HepG2 (cell line): ENCODE results near the gene DDO. TPM values are rescaled to one million over a fixed set of nuclear protein-coding genes. Genes with fewer than 3 reads are reported as not detected.

Source experiments
- ATRX ChIP-seq: sonication (generic); formaldehyde crosslinking; IDR thresholded peaks from 2 replicates; pipeline ENCODE4 v1.4.0; 2020; ENCODE audit warnings: missing genetic modification reagents, borderline replicate concordance
- CBFB ChIP-seq: sonication (generic); formaldehyde crosslinking; IDR thresholded peaks from 2 replicates; pipeline ENCODE4 v1.4.0; 2020; ENCODE audit warnings: missing genetic modification reagents
- DNMT3B ChIP-seq: conservative IDR thresholded peaks from 2 replicates; pipeline ENCODE4 v1.6.1; 2016; ENCODE audit warnings: missing biosample characterization, control low read depth
- FOXP1 ChIP-seq, 2 experiments: fragments of 450-650 bp in 1 of 2; IDR thresholded peaks; 2 replicates each; pipeline ENCODE4 v1.6.1; 2017 to 2018; ENCODE audit warnings: antibody characterized with exemption in 1 of 2
- GZF1 ChIP-seq: sonication (generic); formaldehyde crosslinking; IDR thresholded peaks from 2 replicates; pipeline ENCODE4 v1.5.1; 2020; ENCODE audit warnings: mild to moderate bottlenecking, missing genetic modification reagents
- HNF4A ChIP-seq: sonication (generic); formaldehyde crosslinking; IDR thresholded peaks from 2 replicates; pipeline ENCODE4 v1.4.0; 2020; ENCODE audit warnings: missing genetic modification reagents
- KDM5B ChIP-seq: sonication (generic); formaldehyde crosslinking; IDR thresholded peaks from 2 replicates; pipeline ENCODE4 v1.4.0; 2020; ENCODE audit warnings: missing genetic modification reagents, mild to moderate bottlenecking, borderline replicate concordance
- MXD3 ChIP-seq: IDR thresholded peaks from 2 replicates; pipeline ENCODE4 v1.6.1; 2016; ENCODE audit warnings: mild to moderate bottlenecking, missing biosample characterization, missing genetic modification reagents
- NFKBIZ ChIP-seq: IDR thresholded peaks from 2 replicates; pipeline ENCODE4 v1.6.1; 2018; ENCODE audit warnings: missing genetic modification reagents, missing compliant biosample characterization
- RFX5 ChIP-seq: IDR thresholded peaks from 2 replicates; pipeline ENCODE4 v1.6.1; 2011; ENCODE audit warnings: low read depth, low read length, improper control_type of control experiment
- SP1 ChIP-seq, 2 experiments: fragments of 450-650 bp in 1 of 2; sonication (generic) in 1 of 2; formaldehyde crosslinking in 1 of 2; IDR thresholded peaks; 2 replicates each; pipeline versions ENCODE4 v1.4.0 to v1.6.1; 2016 to 2020; ENCODE audit warnings: missing genetic modification reagents in 1 of 2
- ZBED4 ChIP-seq: sonication (generic); formaldehyde crosslinking; IDR thresholded peaks from 2 replicates; pipeline ENCODE4 v1.4.0; 2020; ENCODE audit warnings: missing genetic modification reagents, borderline replicate concordance
- ZFAT ChIP-seq: sonication (generic); formaldehyde crosslinking; conservative IDR thresholded peaks from 2 replicates; pipeline ENCODE4 v1.8.1; 2023; ENCODE audit warnings: missing genetic modification reagents, inconsistent platforms
- ZNF629 ChIP-seq: sonication (generic); formaldehyde crosslinking; conservative IDR thresholded peaks from 2 replicates; pipeline ENCODE4 v1.5.0; 2020; ENCODE audit warnings: missing genetic modification reagents
- ZNF646 ChIP-seq: sonication (generic); formaldehyde crosslinking; IDR thresholded peaks from 2 replicates; pipeline ENCODE4 v1.9.0; 2021; ENCODE audit warnings: mild to moderate bottlenecking, missing genetic modification reagents
- ZNF678 ChIP-seq: sonication (generic); formaldehyde crosslinking; IDR thresholded peaks from 2 replicates; pipeline ENCODE4 v1.4.0; 2020; ENCODE audit warnings: mild to moderate bottlenecking, missing genetic modification reagents
- ZNF713 ChIP-seq: sonication (generic); formaldehyde crosslinking; IDR thresholded peaks from 2 replicates; pipeline ENCODE4 v1.4.0; 2020; ENCODE audit warnings: mild to moderate bottlenecking, missing genetic modification reagents
- ZNF761 ChIP-seq: sonication (generic); formaldehyde crosslinking; conservative IDR thresholded peaks from 2 replicates; pipeline ENCODE4 v1.4.0; 2020; ENCODE audit warnings: mild to moderate bottlenecking, missing genetic modification reagents
- polyA plus RNA-seq, 8 experiments: library from polyadenylated mRNA; depleted of rRNA in 3 of 8; stranded (reverse) in 7 of 8; unstranded in 1 of 8; fragments of >200 nt; fragmentation: Illumina TruSeq in 4 of 8; extraction: Trizol in 4 of 8; gene quantifications; 2 replicates each; pipeline versions ENCODE4 v1.2.1 to v1.2.3, GENCODE V29; 2011 to 2016; ENCODE audit warnings: low read depth in 4 of 8, missing spikeins in 1 of 8, mixed read lengths in 1 of 8; ENCODE audit not compliant: insufficient read depth in 1 of 8
- total RNA-seq, 5 experiments: library from RNA; depleted of rRNA; stranded (reverse); fragments of >200 nt; fragmentation: Illumina TruSeq; extraction: Trizol; gene quantifications; 2 replicates each; pipeline ENCODE4 v1.2.3, GENCODE V29; 2016; ENCODE audit warnings: low read depth in 1 of 5

DDO gene
- total and polyA plus RNA-seq, 2 of the 13 experiments (the other 11 are each of a cell fraction or from before 2014, with no cell fraction given), result 6.1 to 10.3 TPM

- no peak for TF ChIP-seq RFX5
- no peak for TF ChIP-seq ZNF713 (CRISPR knock-in tag)
- TF ChIP-seq GZF1 (CRISPR knock-in tag), result no peak
- no peak for TF ChIP-seq KDM5B
- TF ChIP-seq ZNF678 (CRISPR knock-in tag), result no peak
- no peak for TF ChIP-seq SP1 (IDR thresholded peaks at IDR 0.05)
- no peak for TF ChIP-seq SP1 (CRISPR knock-in tag; IDR thresholded peaks at IDR 0.05)
- no peak for TF ChIP-seq ZFAT (CRISPR knock-in tag)
- TF ChIP-seq CBFB (CRISPR knock-in tag), result no peak
- no peak for TF ChIP-seq ZNF646 (CRISPR knock-in tag)
- TF ChIP-seq NFKBIZ, result no peak
- no peak for TF ChIP-seq MXD3
- no peak for TF ChIP-seq ZNF761 (CRISPR knock-in tag)
- TF ChIP-seq ZBED4, result no peak
- TF ChIP-seq HNF4A (CRISPR knock-in tag), result peak; percentile 87
- TF ChIP-seq DNMT3B (CRISPR knock-in tag), result no peak
- no peak for TF ChIP-seq ATRX
- TF ChIP-seq FOXP1 (IDR thresholded peaks at IDR 0.05), result peak; percentile 73; the same call in 1 of the 2 replicates
- TF ChIP-seq FOXP1 (CRISPR knock-in tag; IDR thresholded peaks at IDR 0.05), result peak; percentile 69
- TF ChIP-seq ZNF629 (CRISPR knock-in tag), result peak; percentile 81
Measured at GRCh38 chr6:110385458-110385863, 29.9 kb downstream of the DDO start (continued).
